8988T (cell line): Measurements from ENCODE around the gene GSTM1.
"Not testable (repeated sequence)": the region's sequence is repeated elsewhere in the genome, so short reads cannot be mapped to it uniquely, and the experiment has no call there.

Experiments
- DNase-seq: peaks from one replicate; pipeline ENCODE4 v3.0.0; 2011

Gene GSTM1

DNA sequence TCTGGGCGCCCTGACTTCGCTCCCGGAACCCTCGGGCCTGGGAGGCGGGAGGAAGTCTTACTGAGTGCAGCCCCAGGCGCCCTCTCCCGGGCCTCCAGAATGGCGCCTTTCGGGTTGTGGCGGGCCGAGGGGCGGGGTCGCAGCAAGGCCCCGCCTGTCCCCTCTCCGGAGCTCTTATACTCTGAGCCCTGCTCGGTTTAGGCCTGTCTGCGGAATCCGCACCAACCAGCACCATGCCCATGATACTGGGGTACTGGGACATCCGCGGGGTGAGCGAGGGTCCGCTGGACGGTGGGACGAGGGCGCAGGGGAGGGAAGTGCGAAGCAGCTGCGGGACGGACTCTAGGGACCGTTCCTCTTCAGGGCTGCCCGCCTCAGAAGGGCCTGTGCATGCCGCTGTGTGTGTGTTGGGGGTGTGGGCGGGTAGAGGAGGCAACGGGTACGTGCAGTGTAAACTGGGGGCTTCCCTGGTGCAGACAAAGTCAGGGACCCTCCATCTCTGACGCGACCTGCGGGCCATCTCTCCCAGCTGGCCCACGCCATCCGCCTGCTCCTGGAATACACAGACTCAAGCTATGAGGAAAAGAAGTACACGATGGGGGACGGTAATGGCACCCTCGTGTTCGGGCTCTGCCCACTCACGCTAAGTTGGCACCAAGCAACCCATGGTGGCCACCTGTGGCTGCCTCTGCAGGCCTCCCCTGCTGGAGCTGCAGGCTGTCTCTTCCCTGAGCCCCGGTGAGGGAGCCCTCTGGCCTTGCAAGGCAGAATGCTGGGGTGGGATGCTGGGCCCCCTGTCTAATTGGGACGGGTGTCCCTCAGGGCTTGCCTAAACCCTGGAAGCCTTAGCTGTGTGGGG, at the start of gene GSTM1:
TSS of gene GSTM1 (plus strand) at position 177 of the 859 bp plus-strand sequence. CDS start at position 234, 57 bp downstream.
- peak; percentile 52 for DNase-seq

DNA sequence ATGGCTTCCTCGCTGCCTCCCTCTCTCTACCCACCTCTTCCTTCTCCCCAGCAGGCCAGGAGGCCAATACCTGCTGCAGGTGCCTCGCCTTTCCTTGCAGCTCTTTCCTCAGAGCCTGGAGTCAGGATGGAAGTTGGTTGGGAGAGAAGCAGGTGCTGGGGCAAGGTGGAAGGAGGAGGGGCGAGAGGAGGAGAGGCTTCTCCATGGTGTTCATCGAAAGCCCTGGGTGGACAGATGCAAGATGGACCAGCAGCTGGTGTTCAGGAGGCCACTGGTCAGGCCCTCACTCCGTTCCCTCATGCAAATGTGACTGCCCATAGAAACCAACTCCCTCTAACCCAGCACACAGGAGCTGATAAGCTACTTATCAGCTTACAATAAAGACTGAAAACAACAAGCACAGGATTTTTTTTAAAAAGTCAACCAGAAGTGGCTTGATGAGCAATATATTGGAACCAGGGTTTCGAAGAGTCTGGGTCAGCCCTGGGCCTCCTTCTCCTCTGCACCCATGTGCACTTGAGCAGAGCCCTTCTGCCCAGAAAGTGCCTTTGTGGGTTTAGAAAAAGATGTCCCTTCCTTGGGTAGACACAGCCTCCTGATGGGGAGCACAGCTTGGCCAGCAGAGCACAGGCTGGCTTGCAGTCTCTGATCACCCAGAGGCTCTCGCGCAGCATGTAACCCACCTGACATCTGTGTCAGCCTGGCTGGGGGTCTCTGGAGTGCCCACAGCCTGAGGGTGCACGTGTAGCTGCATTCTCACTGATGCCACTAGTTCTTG, 48.4 kb upstream of the GSTM1 start:
- DNase-seq: no peak

DNA sequence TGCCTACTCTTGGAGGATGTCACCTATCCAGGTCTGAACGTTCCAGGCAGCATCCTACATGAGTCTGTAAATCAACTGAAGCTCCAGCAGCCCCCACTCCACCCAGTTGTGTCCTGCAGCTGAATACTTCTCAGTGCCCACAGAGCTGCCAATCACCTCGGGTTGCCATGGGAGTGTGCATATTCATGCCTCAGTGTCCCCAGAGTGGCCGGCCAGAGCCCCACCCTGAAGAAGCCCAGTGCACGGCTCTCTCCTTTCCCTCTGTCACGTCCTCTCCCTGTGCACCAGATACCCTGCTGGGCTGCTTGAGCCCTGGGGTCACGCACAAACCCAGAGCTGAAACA, 47.8 kb upstream of the GSTM1 start:
- no peak for DNase-seq

DNA sequence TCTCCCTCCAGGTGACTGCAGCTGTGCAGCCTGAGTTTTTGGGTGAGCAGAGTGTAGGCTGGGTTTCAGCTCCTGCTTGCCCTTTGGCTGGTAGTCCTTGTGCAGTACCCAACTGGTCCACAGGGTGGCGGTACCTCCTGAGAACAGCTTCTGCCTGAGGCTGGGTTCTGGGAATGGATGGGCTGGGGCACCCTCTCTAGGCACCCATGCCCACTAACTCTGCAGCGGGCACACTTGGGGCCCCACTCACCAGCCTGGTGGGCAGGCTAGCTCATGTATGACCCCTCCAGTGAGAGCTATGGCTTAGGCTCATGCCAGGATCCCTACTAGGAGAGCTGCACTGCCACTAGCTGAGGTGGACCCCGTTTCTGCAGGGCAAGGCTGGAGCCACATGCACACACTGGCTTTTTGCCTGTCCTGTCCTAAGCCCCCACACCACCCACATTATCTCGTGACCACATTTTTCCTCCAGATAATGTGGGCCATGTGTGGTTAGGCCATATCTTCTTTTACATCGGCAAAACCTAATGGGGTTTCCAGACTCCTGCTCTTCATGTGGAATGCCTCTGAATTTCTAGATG, 47.2 kb upstream of the GSTM1 start:
- no peak for DNase-seq

DNA sequence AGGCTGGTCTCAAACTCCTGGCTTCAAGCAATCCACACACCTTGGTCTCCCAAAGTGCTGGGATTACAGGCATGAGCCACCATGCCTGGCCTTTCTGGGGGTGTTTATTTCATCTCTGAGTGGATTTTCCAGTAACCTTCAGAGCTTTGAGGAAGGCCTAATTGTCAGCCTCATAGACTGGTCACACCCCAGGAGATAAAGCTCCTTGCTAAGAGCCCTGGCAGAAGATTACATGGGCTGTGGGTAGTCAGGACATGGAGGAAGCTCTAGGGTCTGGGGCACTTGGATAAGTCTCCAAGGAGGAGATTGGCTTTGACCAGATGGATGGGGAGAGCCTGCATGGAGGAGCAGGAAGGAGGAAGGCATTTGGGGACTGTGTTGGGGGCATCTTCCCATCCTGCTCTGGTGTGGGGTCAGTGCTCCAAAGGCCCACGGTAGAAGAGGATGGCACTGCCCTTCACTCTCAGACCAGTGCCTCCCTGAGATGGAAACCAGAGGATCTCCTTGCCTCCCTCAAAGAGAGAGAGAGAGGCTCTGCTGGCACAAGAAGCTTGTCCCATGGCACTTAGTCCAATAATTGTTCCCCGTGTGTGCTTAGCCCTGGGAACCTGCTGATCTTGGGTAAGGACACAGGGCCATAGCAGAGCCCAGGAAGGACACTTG, 46.4 kb upstream of the GSTM1 start:
- no peak for DNase-seq

DNA sequence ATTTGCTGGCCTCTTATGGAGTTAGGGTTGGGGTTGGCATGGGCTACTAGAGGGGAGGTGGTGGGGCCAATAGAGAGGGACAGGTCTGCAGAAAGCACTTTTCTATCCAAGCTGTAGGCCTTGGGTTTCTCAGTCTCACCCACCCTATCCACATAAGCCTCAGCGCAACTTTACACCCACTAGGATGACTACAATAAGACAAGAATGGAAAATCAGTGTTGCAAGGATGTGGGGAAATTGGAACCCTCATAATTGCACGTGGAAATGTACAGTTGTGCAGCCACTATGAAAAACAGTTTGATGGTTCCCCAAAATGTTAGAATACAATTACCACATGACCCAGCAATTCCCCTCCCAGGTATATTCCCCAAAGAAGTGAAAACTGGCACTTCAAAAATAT, 45.8 kb upstream of the GSTM1 start:
- DNase-seq: no peak

DNA sequence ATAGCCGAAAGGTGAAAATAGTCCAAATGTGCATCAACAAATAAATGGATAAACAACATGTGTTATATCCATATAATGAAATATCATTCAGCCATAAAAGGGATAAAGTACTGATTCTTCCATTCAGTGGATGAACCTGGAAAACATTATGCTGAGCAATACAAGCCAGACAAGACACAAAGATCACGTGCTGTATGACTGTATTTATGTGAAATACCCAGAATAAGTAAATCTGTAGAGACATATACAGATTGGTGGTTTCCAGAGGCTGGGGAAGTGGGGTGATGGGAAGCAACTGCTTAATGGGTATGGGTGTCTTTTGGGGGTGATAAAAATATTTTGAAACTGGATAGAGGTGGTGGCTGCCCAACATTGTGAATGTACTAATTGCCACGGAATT, 45.0 kb upstream of the GSTM1 start:
- DNase-seq: no peak

DNA sequence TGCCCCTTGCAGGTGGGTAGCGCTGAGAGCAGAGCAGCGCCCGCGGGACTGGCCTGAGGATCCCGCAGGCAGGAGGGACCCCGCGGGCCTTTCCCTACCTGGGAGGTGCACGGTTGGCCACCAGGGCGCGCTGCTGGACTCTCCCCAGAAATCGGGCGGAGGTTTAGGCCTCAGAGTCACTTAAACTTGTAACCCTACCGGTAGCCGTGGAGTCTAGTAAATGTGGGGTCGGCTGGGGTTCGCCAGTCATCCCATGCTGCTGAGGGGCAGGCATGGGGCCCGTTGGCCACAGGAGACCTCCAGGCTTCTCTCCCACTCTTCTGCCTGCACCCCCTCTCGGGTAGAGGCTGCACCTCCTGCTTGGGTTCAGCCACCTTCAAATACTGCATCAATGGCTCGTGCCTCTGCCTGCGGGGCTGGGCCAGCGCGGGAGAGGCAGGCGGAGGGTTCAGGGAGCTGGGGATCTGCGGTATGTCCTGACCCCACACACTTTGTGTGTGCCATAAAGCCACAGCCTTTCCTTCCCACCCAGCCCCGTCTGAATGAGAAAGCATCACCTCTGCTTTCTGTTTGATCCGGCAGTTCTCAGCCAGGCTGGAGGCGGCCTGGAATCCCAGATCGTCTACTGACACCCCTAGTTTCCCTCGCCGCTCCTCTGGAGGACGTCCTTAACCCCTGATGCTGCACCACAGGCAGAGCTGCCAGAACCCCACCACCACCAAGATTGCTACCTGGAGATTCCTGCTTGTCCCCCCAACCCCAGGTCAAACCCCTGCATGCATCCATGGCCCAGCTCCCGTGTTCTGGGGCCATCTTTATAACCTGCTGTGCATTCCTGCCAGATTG, 44.0 kb upstream of the GSTM1 start:
- DNase-seq: no peak

DNA sequence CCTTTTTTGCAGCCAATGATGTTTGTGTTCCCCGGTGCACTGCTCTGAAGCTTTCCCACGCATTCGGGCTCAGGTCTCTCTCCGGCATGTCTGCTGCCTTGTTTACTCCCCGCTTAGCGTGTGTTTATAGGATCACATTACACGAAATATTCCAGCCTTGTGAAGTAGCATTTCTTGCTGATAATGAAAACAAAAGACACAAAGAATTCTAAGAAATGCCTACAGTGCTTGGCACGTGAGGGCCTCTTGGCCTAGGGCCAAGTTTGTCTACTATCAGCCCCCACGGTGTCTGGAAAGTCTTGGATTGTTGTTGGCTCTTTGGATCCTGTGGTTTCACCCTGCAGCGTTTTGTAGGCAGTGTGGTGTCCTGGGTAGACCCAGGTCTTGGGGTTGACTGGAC, 42.9 kb upstream of the GSTM1 start:
- no peak for DNase-seq

DNA sequence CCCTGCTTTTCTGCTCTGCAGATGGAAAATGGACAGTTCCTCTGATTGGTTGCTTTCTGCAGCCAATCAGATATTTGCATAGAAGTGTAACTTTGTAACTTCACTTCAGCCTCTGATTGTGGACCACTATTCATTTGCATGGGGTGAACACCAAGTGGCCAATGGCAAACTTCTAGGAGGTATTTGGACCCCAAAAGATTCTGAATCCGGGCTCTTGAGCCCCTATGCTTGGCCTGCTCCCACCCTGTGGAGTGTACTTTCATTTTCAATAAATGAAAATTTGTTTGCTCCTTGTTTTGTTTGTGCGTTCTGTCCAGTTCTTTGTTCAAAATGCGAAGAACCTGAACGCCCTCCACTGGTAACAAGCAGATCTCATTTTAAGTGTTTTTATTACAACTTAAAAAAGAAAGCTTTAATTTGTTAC, 38.1 kb upstream of the GSTM1 start:
- DNase-seq: no peak

DNA sequence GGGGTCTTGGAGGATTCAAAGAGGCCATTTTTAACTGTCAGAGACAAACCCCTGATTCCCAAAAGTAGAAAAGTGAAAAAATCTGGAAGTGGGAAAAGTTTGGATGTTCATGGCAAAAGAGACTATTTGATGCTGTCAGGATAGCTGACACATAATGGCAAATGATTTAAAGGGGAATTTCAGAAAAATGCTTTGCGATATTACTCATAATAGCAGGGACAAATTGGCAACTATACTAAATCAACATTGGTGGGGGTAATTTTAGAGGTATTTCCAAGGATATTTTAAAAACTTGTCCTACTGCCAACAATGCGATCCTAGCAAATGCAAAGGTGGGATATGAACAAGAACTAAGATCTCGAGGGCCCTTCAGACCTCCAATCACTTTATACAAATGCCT, 37.0 kb upstream of the GSTM1 start:
- DNase-seq: no peak

DNA sequence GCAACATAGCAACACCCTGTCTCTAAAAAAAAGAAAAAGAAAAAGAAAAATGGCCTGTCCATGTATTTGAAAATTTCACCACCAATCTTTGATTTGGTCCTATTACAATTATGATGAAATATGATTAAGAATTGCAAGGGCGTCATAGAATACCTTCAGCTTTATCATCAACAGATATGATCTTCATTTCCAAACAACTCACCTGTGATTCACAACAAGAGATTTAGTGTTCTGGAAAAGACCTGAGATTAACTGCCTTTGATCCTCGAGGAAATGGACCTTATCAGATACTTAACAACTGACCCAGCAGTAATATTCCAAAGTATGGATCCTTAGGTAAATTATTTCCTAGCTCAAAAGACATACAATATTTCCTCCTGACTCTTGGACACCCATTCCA, 35.2 kb upstream of the GSTM1 start:
- DNase-seq: no peak

DNA sequence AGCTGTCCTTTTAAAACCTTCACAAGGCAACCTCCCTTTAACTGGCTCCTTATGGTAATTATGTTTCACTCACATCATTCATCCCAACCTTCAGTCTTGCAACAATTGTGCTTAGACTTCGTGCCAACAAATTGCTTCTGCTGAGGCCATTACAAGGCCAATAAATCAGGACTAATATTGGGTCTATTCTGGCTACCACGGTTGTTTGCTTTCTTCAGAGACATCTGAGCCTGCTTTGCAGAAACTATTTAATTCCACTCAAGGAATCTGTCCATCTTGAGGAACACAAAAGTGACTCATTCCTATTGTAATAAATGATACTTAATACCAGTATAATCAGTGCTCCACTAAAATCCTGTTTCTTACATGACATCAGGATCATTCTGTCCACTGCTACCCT, 34.3 kb upstream of the GSTM1 start:
- DNase-seq: no peak

DNA sequence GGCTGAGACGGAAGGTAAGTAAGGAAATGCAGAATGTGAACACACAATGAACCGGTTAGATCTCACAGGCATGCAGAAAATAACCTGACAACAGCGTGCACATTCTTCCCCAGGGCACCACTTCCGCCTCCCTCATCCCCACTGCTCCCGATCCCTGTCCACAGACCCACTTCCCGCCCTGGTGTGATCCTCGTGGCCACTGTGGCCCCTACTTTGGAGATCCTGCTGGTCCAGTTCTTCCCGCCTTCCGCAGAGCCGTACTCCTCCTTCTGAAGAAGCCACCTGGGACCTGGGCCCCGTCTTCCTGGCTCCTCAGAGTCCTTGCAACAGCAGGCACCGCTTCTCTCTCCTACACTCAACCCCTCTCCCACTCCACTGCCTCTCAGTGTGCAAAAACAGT, 33.1 kb upstream of the GSTM1 start:
- no peak for DNase-seq

DNA sequence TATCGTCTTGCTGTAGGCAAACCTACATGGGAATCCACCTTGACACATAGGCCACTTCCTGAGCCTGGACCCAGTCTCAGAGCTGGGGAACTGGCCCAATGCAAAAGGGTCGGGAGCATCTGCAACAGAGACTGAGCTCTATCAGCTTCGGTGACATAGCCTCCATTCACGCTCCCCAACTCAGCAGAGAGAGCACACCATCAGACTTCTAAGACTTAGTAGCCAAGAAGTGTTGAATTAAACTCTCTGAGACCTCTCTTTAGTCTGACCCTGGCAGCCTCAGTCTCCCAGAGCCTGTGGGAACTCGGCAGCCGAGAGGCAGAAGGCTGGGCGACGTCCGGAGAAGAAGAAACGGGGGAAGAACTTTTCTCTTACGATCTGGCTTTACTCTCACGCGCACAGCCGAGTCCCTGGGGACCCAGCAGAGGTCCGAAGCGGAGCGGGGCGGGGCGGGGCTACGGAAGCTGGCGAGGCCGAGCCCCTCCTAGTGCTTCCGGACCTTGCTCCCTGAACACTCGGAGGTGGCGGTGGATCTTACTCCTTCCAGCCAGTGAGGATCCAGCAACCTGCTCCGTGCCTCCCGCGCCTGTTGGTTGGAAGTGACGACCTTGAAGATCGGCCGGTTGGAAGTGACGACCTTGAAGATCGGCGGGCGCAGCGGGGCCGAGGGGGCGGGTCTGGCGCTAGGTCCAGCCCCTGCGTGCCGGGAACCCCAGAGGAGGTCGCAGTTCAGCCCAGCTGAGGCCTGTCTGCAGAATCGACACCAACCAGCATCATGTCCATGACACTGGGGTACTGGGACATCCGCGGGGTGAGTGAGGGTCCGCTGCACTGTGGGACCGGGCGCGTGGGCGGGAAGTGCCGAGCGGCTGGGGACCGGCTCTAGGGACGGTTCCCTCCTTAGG, 31.8 kb upstream of the GSTM1 start, which contains the start of gene GSTM4:
TSS of gene GSTM4 (plus strand) at position 485 of the 905 bp plus-strand sequence. CDS start at position 776, 291 bp downstream.
- peak; percentile 60 for DNase-seq

DNA sequence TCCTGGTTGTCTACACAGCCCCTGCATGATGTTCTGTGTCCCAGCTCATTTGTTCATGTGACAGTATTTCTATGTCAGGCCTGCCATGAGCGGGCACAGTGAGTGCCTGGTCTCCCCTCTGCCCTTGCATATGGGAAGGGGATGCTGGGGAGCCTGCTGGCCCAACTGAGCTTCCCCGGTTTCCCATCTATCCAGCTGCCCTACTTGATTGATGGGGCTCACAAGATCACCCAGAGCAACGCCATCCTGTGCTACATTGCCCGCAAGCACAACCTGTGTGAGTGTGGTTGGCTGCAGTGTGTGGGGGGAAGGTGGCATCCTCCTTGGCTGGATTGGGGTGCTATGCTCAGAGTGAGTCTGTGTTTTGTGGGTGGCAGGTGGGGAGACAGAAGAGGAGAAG, 30.2 kb upstream of the GSTM1 start:
- DNase-seq: no peak

DNA sequence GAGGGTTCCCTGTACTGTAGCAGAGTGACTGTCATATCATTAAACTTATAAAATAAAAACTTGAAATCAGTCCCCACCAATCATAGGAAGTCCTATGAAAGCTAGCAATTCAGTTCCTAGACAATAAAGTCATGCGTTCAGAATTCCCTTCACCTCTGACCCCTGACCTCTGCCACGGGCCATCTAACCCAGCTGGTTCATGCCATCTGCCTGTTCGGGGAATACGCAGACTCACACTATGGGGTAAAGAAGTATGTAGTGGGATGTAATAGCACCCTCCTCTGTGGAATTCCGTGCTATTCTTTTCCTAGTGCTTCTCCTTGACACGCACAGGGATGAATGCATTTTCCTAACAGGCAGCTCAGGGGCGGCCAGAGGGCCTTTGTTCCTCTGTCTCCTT, 29.6 kb upstream of the GSTM1 start:
- DNase-seq: no peak

DNA sequence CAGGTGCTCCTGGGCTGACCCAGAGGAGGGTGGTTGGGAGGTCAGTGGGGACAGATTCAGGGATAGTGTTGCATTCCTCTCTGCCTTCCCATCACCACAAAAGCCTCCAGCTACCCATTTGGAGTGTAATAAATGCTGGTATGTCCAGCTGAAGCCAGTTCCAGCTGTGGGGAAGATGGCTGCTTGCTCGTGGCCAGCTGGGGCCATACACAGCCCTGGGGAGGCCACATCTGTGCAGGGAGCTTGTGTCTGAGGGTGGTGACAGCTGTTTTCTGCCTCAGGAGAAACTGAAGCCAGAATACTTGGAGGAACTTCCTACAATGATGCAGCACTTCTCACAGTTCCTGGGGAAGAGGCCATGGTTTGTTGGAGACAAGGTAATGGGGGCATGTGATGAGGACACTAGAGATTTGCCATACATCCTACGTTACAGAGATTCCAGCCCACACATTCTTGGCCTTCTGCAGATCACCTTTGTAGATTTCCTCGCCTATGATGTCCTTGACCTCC, 29.0 kb upstream of the GSTM1 start:
- DNase-seq: no peak

DNA sequence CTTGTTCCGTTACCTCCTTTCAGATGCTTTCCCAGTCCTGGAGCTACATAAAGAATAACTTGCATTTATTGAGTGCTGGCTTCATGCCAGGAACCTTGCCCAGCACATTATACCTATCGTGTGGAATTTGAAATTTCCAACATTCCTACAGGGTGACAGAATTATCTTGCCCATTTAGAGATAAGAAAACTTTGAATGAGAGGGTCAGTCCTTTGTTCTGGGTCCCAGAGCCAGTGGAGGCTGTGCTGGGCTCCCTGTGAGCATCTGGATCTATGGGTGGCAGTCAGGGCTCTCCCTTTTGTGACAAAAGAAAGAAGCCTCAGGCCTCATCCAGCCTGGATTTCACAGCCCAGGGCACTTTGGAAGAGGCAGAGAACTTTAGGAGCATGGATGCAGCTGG, 28.5 kb upstream of the GSTM1 start:
- DNase-seq: no peak

DNA sequence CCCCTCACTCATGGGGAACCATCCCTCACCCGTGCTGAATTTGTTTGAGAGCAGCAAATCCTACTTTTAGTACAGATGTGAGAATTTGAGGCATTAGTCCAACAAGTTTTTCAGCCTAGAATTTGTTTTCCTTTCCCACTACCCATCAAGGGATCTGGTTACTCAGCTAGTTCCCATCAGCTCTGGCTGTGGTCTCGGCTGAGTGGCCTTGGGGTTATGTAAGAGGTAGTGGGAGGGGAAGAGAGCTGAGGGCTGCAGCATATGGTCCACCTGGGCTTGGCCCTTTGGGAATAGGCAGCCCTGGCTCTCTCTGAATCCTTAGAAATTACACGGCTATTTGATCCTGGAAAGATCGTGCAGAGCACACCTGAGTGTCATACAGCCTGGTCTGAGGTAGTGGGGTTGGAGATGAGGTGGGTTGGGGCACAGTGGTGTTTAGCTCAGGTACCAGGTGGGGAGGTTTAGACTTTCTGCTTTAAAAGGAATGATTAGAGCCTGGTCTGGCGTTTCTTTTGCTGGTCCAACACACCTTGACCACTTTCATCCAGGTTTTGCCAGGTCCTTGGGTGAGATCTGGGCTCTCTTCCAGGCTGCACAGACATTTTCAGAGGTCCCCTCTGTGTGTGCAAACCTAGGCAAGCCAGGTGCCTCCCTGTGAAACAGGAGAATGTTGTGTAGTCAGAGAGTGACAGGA, 27.5 kb upstream of the GSTM1 start:
- no peak for DNase-seq

DNA sequence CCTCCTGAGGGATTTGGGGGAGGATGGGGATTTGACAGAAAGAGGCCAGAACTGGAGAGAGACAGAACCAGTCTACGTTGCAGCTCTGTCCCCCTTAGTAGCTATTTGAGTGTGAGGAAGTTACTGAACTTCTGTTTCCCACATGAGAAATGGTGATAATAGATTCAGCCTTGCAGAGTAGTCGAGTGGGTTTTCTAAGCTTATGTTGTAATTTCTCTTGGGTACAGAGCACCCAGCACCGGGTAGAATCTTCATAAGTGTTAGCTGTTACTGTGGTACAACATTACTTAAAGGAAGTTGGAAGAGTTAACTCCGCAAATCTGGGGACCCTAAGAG, 27.0 kb upstream of the GSTM1 start:
- not testable (repeated sequence) for DNase-seq
